HG02852 (cell line): ENCODE data around the gene SAMD8.
"Not testable (repeated sequence)": the region's sequence is repeated elsewhere in the genome, so short reads cannot be mapped to it uniquely, and the experiment has no call there.

Experiments
- ATAC-seq: cut with Tn5 transposase; IDR thresholded peaks from one replicate; pipeline ENCODE4 v1.9.1; 2021; ENCODE audit warnings: mild to moderate bottlenecking, moderate library complexity; ENCODE audit not compliant: unreplicated experiment

SAMD8 gene

GRCh38 chr10:75191821-75192568 is 80.5 kb downstream of the SAMD8 start:
- ATAC-seq: no peak

- ATAC-seq: not testable (repeated sequence)
Observed at GRCh38 chr10:75194625-75195024, 83.2 kb downstream of the SAMD8 start.

GRCh38 chr10:75195035-75195763 is 83.7 kb downstream of the SAMD8 start:
- ATAC-seq: no peak

- no peak for ATAC-seq
Observed at GRCh38 chr10:75197066-75197465, 85.6 kb downstream of the SAMD8 start.

GRCh38 chr10:75197906-75198305 is 86.5 kb downstream of the SAMD8 start:
- ATAC-seq: no peak

GRCh38 chr10:75199949-75200348 is 88.5 kb downstream of the SAMD8 start:
- not testable (repeated sequence) for ATAC-seq

GRCh38 chr10:75201793-75202307 is 90.4 kb downstream of the SAMD8 start:
- no peak for ATAC-seq

GRCh38 chr10:75202321-75203045 is 91.0 kb downstream of the SAMD8 start:
- no peak for ATAC-seq

GRCh38 chr10:75203046-75203620 is 91.7 kb downstream of the SAMD8 start:
- ATAC-seq: not testable (repeated sequence)

GRCh38 chr10:75203724-75204123 is 92.3 kb downstream of the SAMD8 start:
- no peak for ATAC-seq

GRCh38 chr10:75205908-75206307 is 94.5 kb downstream of the SAMD8 start:
- ATAC-seq: no peak

- not testable (repeated sequence) for ATAC-seq
Observed at GRCh38 chr10:75206638-75207037, 95.2 kb downstream of the SAMD8 start.

GRCh38 chr10:75207079-75207856 is 95.8 kb downstream of the SAMD8 start:
- no peak for ATAC-seq

- ATAC-seq: no peak
Observed at GRCh38 chr10:75207857-75208144, 96.3 kb downstream of the SAMD8 start.

GRCh38 chr10:75208181-75208580 is 96.7 kb downstream of the SAMD8 start:
- no peak for ATAC-seq

GRCh38 chr10:75209086-75209920 is 97.8 kb downstream of the SAMD8 start:
- ATAC-seq: no peak

- ATAC-seq: peak; percentile 64
Observed at GRCh38 chr10:75209921-75210281, 98.4 kb downstream of the SAMD8 start.

- peak; percentile 81 for ATAC-seq
Observed at GRCh38 chr10:75210282-75211006, 99.0 kb downstream of the SAMD8 start, which contains the start of gene VDAC2. VDAC2 (plus strand) TSS chr10:75210796; CDS start chr10:75211159, 363 bp downstream.
